ENCODE data around the gene SACS.

The SACS gene

DNA sequence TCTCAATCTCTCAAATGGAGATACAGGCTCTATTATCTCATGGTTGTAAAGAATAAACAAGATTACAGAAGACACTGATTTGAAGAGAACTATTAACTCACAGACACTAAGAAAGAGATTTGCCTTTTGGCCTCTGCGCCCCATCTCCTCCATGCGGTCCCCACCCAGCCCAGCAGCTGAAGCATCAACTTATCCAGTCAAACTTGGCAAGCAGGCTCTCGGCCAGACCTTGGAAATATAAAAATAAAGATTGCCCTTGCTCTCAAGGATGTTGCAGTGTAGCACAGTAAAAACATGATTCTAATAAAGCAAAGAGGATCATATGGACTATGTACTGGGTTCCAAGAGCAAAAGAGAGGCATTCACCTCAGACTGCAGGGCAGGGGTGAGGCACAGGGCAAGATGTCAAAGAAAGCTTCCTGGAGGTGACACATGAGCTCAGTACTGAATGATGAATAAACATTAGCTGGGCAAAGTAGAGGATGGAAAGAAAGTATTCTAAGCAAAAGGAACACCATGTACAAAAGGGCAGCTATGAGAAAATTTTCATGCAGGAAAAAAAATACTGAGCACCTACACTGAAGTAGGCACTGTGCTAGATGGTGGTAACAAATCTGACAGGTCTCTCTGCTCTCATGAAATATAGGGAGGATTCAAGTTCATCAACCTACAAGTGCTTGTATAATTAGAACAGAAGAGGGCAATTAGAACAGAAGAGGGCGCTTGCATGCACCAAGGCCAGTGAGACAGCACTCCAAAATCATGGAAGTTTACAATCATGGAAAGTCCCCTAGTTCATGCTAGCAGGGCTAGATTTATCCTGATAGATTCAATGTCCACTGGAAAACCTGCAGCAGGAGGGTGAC, 85.0 kb downstream of the SACS start:
- DNase-seq (ENCODE audit: low read depth, low spot score), result no peak

DNA sequence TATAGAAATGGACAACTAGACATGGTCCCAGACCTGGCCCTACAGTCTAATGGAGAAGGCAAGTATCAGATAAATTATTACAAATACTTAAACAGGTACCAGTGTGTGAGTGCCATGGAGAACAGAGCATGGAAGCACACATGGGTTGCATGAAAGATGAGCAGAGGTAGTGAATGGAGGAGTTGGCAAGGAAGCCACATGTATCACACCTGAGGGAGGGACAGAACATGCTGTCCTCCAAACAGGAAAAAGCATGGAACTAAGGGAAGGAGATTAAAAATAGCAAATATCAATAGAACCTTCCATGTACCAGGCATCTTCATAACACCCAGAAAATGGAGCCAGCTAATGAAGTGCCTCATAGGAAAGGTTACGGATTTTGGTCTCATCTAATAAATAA, 85.9 kb downstream of the SACS start:
- Histone ChIP-seq H3K9me3 (ENCODE audit: insufficient read depth, low read length) (no peaks in the 10 kb centered on the region), H3K27me3 (ENCODE audit: insufficient read depth, insufficient read length) (no peaks in the 10 kb centered on the region), H3K36me3 (ENCODE audit: insufficient read depth, insufficient read length, low read length) (peaks cover 56% of the 10 kb centered on the region), H3K9ac (ENCODE audit: insufficient read length, low read depth) (no peak overlapping the region), H3K4me3 (ENCODE audit: insufficient read length, low read depth) (no peak overlapping the region), H3K4me1 (ENCODE audit: insufficient read depth, insufficient read length) (no peaks in the 10 kb centered on the region)
- no peak for TF ChIP-seq YY1 (IDR thresholded peaks at IDR 0.05; ENCODE audit: insufficient read depth, insufficient read length)
- TF ChIP-seq SUZ12 (IDR thresholded peaks at IDR 0.05; ENCODE audit: extremely low read depth, insufficient read depth, insufficient read length), result no peak
- TF ChIP-seq ZNF274 (IDR thresholded peaks at IDR 0.05; ENCODE audit: low read depth, low read length), result no peak
- no peak for DNase-seq (ENCODE audit: low read depth, low spot score)

More for the DNA sequence above, 85.0 kb downstream of the SACS start:
- peaks cover 58% of the 10 kb centered on the region for H3K36me3 ChIP-seq (ENCODE audit: insufficient read depth, insufficient read length, low read length)
- no peak overlapping the region for H3K4me3 ChIP-seq (ENCODE audit: insufficient read length, low read depth)
- no peaks in the 10 kb centered on the region for H3K4me1 ChIP-seq (ENCODE audit: insufficient read depth, insufficient read length)
- H3K9me3 ChIP-seq (ENCODE audit: insufficient read depth, low read length), result no peaks in the 10 kb centered on the region
- no peak overlapping the region for H3K9ac ChIP-seq (ENCODE audit: insufficient read length, low read depth)
- H3K27me3 ChIP-seq (ENCODE audit: insufficient read depth, insufficient read length), result no peaks in the 10 kb centered on the region
- no peak for TF ChIP-seq YY1 (IDR thresholded peaks at IDR 0.05; ENCODE audit: insufficient read depth, insufficient read length)

DNA sequence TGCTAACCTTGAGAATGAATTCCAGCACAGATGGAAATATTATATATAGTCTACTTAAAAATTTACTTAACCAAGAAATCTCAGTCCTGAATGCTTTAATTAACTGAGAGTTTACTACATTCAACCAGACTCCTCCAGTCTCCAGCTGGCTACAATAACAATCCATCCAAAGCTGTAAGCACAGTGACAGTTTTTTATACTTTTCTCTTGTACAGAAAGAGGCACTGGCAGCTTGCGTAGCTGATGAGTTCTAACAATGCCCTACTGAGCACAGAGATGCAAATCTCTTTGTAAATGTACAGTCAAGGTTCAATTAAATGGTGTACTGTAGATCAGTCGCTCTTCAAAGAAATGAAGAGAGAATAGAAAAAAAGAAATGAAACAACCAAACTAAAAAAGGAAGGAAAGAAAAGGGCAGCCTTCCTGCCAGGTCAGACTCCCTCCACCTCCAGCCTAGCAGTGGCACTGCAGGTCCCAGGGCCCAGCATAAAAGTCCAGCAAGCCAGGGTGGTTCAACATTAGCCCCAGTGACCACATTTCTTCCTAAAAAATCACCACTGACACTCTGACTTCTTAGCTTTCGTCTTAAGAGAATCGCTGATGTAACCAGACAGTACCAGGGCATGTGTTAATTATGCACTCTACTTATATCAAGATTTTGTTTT, 88.4 kb downstream of the SACS start:
- H3K36me3 ChIP-seq (ENCODE audit: insufficient read depth, insufficient read length, low read length), result peaks cover 61% of the 10 kb centered on the region
- H3K9ac ChIP-seq (ENCODE audit: insufficient read length, low read depth), result no peak overlapping the region
- no peaks in the 10 kb centered on the region for H3K4me1 ChIP-seq (ENCODE audit: insufficient read depth, insufficient read length)
- no peaks in the 10 kb centered on the region for H3K9me3 ChIP-seq (ENCODE audit: insufficient read depth, low read length)
- H3K4me3 ChIP-seq (ENCODE audit: insufficient read length, low read depth), result no peak overlapping the region
- DNase-seq (ENCODE audit: low read depth, low spot score), result no peak
- no peak for TF ChIP-seq ZNF274 (IDR thresholded peaks at IDR 0.05; ENCODE audit: low read depth, low read length)
- H3K27me3 ChIP-seq (ENCODE audit: insufficient read depth, insufficient read length), result no peaks in the 10 kb centered on the region

DNA sequence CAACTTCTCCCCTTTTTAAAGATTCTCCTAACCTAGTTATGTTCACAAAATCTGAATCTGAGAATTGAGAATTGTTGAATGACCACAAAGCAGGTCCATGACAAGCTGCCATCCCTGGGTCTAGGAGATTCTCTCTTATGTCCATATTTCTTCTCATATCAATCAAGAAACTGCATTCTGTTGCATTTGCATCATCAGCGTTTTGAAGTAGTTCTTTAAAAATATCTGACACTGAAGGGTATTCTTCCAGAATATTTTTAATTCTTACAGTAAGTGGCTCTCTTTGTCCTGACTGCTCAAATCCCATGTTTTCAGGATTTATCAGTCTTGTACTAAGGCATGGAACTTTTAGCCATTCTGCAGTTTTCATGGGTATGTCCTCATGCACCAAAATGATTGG, 94.3 kb downstream of the SACS start:
- Histone ChIP-seq H3K27me3 (ENCODE audit: insufficient read depth, insufficient read length) (no peaks in the 10 kb centered on the region), H3K36me3 (ENCODE audit: insufficient read depth, insufficient read length, low read length) (peaks cover 71% of the 10 kb centered on the region), H3K4me1 (ENCODE audit: insufficient read depth, insufficient read length) (no peaks in the 10 kb centered on the region), H3K4me3 (ENCODE audit: insufficient read length, low read depth) (no peak overlapping the region), H3K9me3 (ENCODE audit: insufficient read depth, low read length) (peaks cover 5% of the 10 kb centered on the region; the same call in 1 of the 2 replicates), H3K9ac (ENCODE audit: insufficient read length, low read depth) (no peak overlapping the region)
- TF ChIP-seq YY1 (IDR thresholded peaks at IDR 0.05; ENCODE audit: insufficient read depth, insufficient read length) (no peak), ZNF274 (IDR thresholded peaks at IDR 0.05; ENCODE audit: low read depth, low read length) (no peak), SUZ12 (IDR thresholded peaks at IDR 0.05; ENCODE audit: extremely low read depth, insufficient read depth, insufficient read length) (no peak)
- DNase-seq (ENCODE audit: low read depth, low spot score), result no peak

DNA sequence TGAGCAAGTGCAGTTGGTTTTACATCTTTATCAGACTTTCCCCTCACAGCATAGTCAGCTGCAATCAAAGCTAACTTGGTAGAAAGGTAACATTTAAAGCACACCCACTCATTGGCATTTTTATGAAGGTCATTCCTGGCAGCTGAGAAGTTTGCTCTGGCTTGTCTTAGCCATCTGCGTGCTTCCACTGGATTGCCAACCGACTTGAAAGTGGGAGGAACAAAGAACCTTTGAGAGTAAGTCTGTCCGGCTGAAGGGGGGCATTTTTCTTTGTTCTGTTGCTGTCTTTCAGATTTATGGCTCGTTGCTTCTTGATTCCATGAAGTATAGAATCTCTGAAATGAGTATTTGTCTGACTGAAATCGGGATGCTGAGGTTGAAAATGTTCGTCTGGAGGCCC, 103.1 kb downstream of the SACS start:
- H3K9me3 ChIP-seq (ENCODE audit: insufficient read depth, low read length), result no peaks in the 10 kb centered on the region
- no peak overlapping the region for H3K9ac ChIP-seq (ENCODE audit: insufficient read length, low read depth)
- H3K27me3 ChIP-seq (ENCODE audit: insufficient read depth, insufficient read length), result no peaks in the 10 kb centered on the region
- H3K36me3 ChIP-seq (ENCODE audit: insufficient read depth, insufficient read length, low read length), result peaks cover 27% of the 10 kb centered on the region
- no peak for DNase-seq (ENCODE audit: low read depth, low spot score)
- no peak overlapping the region for H3K4me3 ChIP-seq (ENCODE audit: insufficient read length, low read depth)
- no peaks in the 10 kb centered on the region for H3K4me1 ChIP-seq (ENCODE audit: insufficient read depth, insufficient read length)
- TF ChIP-seq SUZ12 (IDR thresholded peaks at IDR 0.05; ENCODE audit: extremely low read depth, insufficient read depth, insufficient read length), result no peak
- TF ChIP-seq YY1 (IDR thresholded peaks at IDR 0.05; ENCODE audit: insufficient read depth, insufficient read length), result no peak
- TF ChIP-seq ZNF274 (IDR thresholded peaks at IDR 0.05; ENCODE audit: low read depth, low read length), result no peak

DNA sequence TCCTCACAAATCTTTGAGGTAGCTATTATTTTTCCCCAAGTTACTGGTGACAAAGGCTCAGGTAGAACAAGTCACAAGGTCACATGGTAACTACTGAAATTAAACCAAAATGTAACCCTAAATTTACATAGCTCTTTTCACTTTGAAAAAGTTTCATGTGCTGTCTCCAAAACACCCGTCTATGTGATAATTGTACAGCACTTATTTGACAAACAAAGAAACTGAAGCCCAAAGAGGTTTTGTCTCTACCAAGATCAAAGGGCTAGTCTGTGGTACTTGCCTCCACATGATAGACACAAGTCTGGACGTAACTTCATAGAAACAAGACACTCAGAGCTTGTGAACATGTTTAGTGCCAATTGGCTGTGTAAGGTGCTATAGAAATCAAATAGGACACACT, 108.3 kb downstream of the SACS start:
- Histone ChIP-seq H3K27me3 (ENCODE audit: insufficient read depth, insufficient read length) (no peaks in the 10 kb centered on the region), H3K36me3 (ENCODE audit: insufficient read depth, insufficient read length, low read length) (no peaks in the 10 kb centered on the region), H3K4me1 (ENCODE audit: insufficient read depth, insufficient read length) (no peaks in the 10 kb centered on the region), H3K4me3 (ENCODE audit: insufficient read length, low read depth) (no peak overlapping the region), H3K9ac (ENCODE audit: insufficient read length, low read depth) (no peak overlapping the region), H3K9me3 (ENCODE audit: insufficient read depth, low read length) (no peaks in the 10 kb centered on the region)
- no peak for TF ChIP-seq YY1 (IDR thresholded peaks at IDR 0.05; ENCODE audit: insufficient read depth, insufficient read length)
- no peak for DNase-seq (ENCODE audit: low read depth, low spot score)

DNA sequence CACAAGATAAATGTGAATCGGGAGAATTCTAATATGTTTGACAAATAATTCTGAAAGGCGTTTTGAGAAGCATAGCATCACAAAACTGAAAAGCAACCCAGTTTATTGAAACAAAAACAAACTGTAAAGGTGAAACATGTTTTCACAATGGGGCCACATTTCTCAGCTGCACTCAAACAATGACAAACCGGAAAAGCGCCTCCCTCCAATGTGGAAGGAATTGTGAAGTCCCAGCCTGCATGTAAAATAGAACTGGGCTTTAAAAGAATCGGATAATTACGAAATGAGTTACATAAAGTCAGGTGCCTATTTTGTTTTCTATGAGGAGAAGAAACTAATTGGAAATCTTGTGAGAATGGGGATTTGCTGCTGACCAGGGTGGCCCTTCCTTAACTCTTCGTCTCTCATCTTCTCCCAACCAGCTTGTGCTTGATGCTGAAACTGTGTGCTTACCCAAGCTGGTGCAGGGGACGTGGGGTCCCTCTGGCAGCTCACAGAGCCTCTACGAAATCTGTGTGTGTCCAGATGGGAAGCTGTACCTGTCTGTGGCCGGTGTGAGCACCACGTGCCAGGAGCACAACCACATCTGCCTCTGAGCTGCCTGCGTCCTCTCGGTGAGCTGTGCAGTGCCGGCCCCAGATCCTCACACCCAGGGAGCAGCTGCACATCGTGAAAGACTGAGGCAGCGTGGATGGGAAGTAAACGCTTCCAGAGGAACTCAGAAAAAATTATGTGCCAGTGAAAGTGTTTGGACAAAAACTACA, 109.4 kb downstream of the SACS start:
- Histone ChIP-seq H3K9ac (ENCODE audit: insufficient read length, low read depth) (no peak overlapping the region), H3K4me3 (ENCODE audit: insufficient read length, low read depth) (no peak overlapping the region), H3K36me3 (ENCODE audit: insufficient read depth, insufficient read length, low read length) (no peaks in the 10 kb centered on the region), H3K9me3 (ENCODE audit: insufficient read depth, low read length) (no peaks in the 10 kb centered on the region), H3K27me3 (ENCODE audit: insufficient read depth, insufficient read length) (no peaks in the 10 kb centered on the region), H3K4me1 (ENCODE audit: insufficient read depth, insufficient read length) (no peaks in the 10 kb centered on the region)
- TF ChIP-seq SUZ12 (IDR thresholded peaks at IDR 0.05; ENCODE audit: extremely low read depth, insufficient read depth, insufficient read length), result no peak
- TF ChIP-seq ZNF274 (IDR thresholded peaks at IDR 0.05; ENCODE audit: low read depth, low read length), result no peak
- no peak for TF ChIP-seq YY1 (IDR thresholded peaks at IDR 0.05; ENCODE audit: insufficient read depth, insufficient read length)
- DNase-seq (ENCODE audit: low read depth, low spot score), result no peak
